ENCODE results near the gene PDSS2.
"Not testable (repeated sequence)": the region's sequence is repeated elsewhere in the genome, so short reads cannot be mapped to it uniquely, and the experiment has no call there.

Gene PDSS2

DNA sequence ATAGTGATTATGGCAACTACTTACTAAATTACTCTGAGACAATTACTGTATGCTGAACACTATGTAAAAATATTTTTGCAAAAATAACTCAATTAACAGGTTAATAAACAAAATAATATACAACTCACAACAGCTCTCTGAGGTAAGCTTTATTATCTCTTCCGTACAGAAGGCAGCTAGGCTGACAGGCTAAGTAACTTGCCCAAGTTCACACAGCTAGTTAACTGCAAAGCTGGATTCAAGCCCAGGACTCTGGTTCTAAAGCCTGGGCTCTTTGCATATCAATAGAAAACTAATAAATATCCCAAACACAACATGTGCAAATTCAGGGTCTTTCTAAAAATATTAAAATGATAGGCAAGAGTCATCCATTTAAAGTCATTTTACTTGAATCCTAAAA, 174.6 kb downstream of the PDSS2 start:
- no peak overlapping the region for H3K4me3 ChIP-seq (ENCODE audit: low read length, poor library complexity, severe bottlenecking)
- no peaks in the 10 kb centered on the region for H3K9me3 ChIP-seq (ENCODE audit: insufficient read depth, low read depth, low read length)
- H3K79me2 ChIP-seq (ENCODE audit: insufficient read depth, low read length): no peaks in the 10 kb centered on the region
- no peaks in the 10 kb centered on the region for H3K27me3 ChIP-seq (ENCODE audit: insufficient read depth, low read length, poor library complexity, severe bottlenecking)
- no peaks in the 10 kb centered on the region for H3K36me3 ChIP-seq (ENCODE audit: insufficient read depth, low read length)
- no peak overlapping the region for H2AFZ ChIP-seq (ENCODE audit: low read length)
- H3F3A ChIP-seq (ENCODE audit: low read depth): no peaks in the 10 kb centered on the region
- no peaks in the 10 kb centered on the region for H3K4me1 ChIP-seq (ENCODE audit: insufficient read depth, low read length, poor library complexity, severe bottlenecking)
- H3K9ac ChIP-seq (ENCODE audit: low read depth, low read length, poor library complexity, severe bottlenecking): no peak overlapping the region
- no peaks in the 10 kb centered on the region for H3K9me2 ChIP-seq (replicated peaks; ENCODE audit: low read depth, low read length)
- H4K20me1 ChIP-seq (ENCODE audit: insufficient read depth, low read length, poor library complexity, severe bottlenecking): no peaks in the 10 kb centered on the region
- H3K4me2 ChIP-seq (ENCODE audit: low read depth, low read length, poor library complexity, severe bottlenecking): no peak overlapping the region
- TF ChIP-seq, protein P1, sequence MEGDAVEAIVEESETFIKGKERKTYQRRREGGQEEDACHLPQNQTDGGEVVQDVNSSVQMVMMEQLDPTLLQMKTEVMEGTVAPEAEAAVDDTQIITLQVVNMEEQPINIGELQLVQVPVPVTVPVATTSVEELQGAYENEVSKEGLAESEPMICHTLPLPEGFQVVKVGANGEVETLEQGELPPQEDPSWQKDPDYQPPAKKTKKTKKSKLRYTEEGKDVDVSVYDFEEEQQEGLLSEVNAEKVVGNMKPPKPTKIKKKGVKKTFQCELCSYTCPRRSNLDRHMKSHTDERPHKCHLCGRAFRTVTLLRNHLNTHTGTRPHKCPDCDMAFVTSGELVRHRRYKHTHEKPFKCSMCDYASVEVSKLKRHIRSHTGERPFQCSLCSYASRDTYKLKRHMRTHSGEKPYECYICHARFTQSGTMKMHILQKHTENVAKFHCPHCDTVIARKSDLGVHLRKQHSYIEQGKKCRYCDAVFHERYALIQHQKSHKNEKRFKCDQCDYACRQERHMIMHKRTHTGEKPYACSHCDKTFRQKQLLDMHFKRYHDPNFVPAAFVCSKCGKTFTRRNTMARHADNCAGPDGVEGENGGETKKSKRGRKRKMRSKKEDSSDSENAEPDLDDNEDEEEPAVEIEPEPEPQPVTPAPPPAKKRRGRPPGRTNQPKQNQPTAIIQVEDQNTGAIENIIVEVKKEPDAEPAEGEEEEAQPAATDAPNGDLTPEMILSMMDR (conservative IDR thresholded peaks at IDR 0.05; ENCODE audit: low read length): no peak
- no peak for TF ChIP-seq EZH2phosphoT487 (IDR thresholded peaks at IDR 0.05; ENCODE audit: borderline replicate concordance)

DNA sequence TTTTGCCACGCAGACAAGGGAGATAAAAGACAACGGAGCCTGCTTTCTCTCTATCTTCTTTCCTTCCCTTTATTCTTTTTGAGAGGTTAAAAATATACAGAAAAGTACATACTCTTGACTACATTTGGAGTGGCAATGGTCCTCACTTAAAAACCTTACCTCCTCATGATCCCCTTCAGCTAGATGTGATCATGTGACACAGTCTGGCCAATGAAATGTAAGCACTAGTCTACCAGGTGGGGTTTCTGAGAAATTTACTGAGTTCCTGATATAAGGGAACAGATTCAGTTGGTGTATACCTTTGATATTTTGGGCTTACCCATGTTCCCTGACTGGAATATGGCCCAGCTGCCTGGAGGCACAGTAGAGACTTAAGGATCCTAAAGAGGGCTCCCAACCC, 178.6 kb downstream of the PDSS2 start:
- Histone ChIP-seq H3K9me3 (ENCODE audit: insufficient read depth, low read depth, low read length) (no peaks in the 10 kb centered on the region), H3K79me2 (ENCODE audit: insufficient read depth, low read length) (no peaks in the 10 kb centered on the region), H3K4me2 (ENCODE audit: low read depth, low read length, poor library complexity, severe bottlenecking) (no peak overlapping the region), H3K4me3 (ENCODE audit: low read length, poor library complexity, severe bottlenecking) (no peak overlapping the region), H3K9ac (ENCODE audit: low read depth, low read length, poor library complexity, severe bottlenecking) (no peak overlapping the region), H3F3A (ENCODE audit: low read depth) (no peaks in the 10 kb centered on the region), H3K9me2 (replicated peaks; ENCODE audit: low read depth, low read length) (no peaks in the 10 kb centered on the region), H3K36me3 (ENCODE audit: insufficient read depth, low read length) (no peaks in the 10 kb centered on the region), H4K20me1 (ENCODE audit: insufficient read depth, low read length, poor library complexity, severe bottlenecking) (no peaks in the 10 kb centered on the region), H3K4me1 (ENCODE audit: insufficient read depth, low read length, poor library complexity, severe bottlenecking) (no peaks in the 10 kb centered on the region), H3K27me3 (ENCODE audit: insufficient read depth, low read length, poor library complexity, severe bottlenecking) (no peaks in the 10 kb centered on the region), H2AFZ (ENCODE audit: low read length) (no peak overlapping the region)
- TF ChIP-seq, protein P1 (conservative IDR thresholded peaks at IDR 0.05; ENCODE audit: low read length): no peak
- no peak for TF ChIP-seq EZH2phosphoT487 (IDR thresholded peaks at IDR 0.05; ENCODE audit: borderline replicate concordance)

DNA sequence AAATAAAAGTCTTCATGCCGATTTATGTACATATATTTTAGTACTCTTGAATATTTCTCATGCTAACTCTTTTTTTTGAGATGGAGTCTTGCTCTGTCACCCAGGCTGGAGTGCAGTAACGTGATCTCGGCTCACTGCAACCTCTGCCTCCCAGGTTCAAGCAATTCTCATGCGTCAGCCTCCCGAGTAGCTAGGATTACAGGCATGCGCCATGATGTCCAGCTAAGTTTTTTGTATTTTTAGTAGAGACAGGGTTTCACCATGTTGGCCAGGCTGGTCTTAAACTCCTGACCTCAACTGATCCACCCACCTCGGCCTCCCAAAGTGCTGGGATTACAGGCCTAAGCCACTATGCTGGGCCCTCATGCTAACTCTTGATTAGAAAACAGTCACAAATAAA, 179.4 kb downstream of the PDSS2 start:
- H3K4me3 ChIP-seq (ENCODE audit: low read length, poor library complexity, severe bottlenecking); H2AFZ ChIP-seq (ENCODE audit: low read length); H3K9me2 ChIP-seq (replicated peaks; ENCODE audit: low read depth, low read length); H3K4me1 ChIP-seq (ENCODE audit: insufficient read depth, low read length, poor library complexity, severe bottlenecking); H3F3A ChIP-seq (ENCODE audit: low read depth); H3K36me3 ChIP-seq (ENCODE audit: insufficient read depth, low read length); H3K27me3 ChIP-seq (ENCODE audit: insufficient read depth, low read length, poor library complexity, severe bottlenecking); H3K9me3 ChIP-seq (ENCODE audit: insufficient read depth, low read depth, low read length); H4K20me1 ChIP-seq (ENCODE audit: insufficient read depth, low read length, poor library complexity, severe bottlenecking); H3K79me2 ChIP-seq (ENCODE audit: insufficient read depth, low read length); H3K4me2 ChIP-seq (ENCODE audit: low read depth, low read length, poor library complexity, severe bottlenecking); H3K9ac ChIP-seq (ENCODE audit: low read depth, low read length, poor library complexity, severe bottlenecking): not testable (repeated sequence)

DNA sequence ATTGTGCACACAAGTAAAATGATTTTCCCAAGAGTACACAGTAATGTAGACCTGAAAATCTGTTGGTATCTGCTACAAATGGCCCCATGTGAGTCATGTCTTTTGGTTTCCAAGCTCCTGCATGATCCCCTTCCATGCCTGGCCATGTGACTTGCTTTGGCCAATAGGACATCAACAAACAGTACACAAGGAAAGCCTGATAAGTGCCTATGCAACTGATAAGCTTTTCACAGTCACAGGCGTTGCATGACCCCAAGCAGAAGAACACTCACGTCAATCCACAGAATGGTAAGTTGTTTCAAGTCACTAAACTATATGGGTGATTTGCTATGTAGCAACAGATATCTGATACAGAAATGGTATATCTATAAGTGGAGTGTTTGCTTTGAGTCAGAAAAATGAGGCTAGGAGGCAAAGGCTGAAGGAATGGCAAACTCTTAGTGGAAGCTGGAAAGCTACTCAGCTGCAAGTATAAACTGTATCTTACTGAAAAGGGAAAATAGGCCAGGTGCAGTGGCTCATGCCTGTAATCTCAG, 184.0 kb downstream of the PDSS2 start:
- Histone ChIP-seq H3K36me3 (ENCODE audit: insufficient read depth, low read length) (no peaks in the 10 kb centered on the region; the same call in 1 of the 2 replicates), H3K79me2 (ENCODE audit: insufficient read depth, low read length) (no peaks in the 10 kb centered on the region), H4K20me1 (ENCODE audit: insufficient read depth, low read length, poor library complexity, severe bottlenecking) (no peaks in the 10 kb centered on the region), H3K9ac (ENCODE audit: low read depth, low read length, poor library complexity, severe bottlenecking) (no peak overlapping the region), H3K9me2 (replicated peaks; ENCODE audit: low read depth, low read length) (no peaks in the 10 kb centered on the region), H3K4me3 (ENCODE audit: low read length, poor library complexity, severe bottlenecking) (no peak overlapping the region), H3K27me3 (ENCODE audit: insufficient read depth, low read length, poor library complexity, severe bottlenecking) (no peaks in the 10 kb centered on the region), H3K4me1 (ENCODE audit: insufficient read depth, low read length, poor library complexity, severe bottlenecking) (no peaks in the 10 kb centered on the region), H3F3A (ENCODE audit: low read depth) (no peaks in the 10 kb centered on the region), H3K9me3 (ENCODE audit: insufficient read depth, low read depth, low read length) (no peaks in the 10 kb centered on the region), H2AFZ (ENCODE audit: low read length) (no peak overlapping the region), H3K4me2 (ENCODE audit: low read depth, low read length, poor library complexity, severe bottlenecking) (no peak overlapping the region)
- no peak for TF ChIP-seq EZH2phosphoT487 (IDR thresholded peaks at IDR 0.05; ENCODE audit: borderline replicate concordance)
- TF ChIP-seq, protein P1 (conservative IDR thresholded peaks at IDR 0.05; ENCODE audit: low read length): no peak
